Brain pericyte (primary cell): ENCODE data around the gene ELAC1.
A peak's percentile ranks its signal among the peaks of the same experiment; 100 is the strongest.

Experiments used
- DNase-seq: peaks from one replicate; pipeline ENCODE4 v3.0.0-alpha.2; 2012; ENCODE audit warnings: low read depth, low spot score

Gene ELAC1

DNA sequence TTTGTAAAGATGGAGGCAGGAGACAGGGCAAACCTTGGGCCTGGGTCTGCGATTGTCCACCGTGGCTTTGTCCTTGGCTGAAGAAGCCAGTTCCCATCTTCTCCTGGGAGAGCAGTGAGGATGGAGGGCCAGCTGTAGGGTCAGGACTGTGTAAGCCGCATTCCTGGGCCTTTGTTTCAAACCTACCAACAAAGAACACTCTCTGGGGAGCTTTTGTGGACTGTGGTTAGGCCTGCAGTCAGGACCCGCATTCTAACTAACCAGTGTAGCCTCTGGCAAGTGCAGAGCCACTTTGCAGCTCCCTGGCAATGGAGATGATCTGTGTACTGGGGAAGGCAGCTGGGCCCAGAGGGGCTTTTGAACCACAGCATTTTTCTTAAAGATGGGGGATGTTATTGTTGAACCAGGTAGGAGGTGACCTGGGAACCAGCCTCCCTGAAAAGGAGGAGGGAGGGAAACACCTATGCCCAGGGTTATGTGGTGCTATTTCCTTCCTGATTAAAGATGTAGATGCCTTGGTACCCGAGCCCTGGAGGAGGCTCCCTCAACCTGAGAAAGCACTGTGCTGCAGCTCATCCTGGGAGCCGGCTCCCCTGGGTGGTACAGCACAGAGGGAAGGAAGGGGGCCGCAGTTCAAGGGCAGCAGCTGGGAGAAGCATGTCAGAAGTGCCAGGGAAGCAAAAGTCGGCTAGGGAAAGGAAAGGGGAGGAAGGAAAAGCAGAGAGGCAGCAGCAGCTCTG is 49.5 kb downstream of the ELAC1 start:
- no peak for DNase-seq

- no peak for DNase-seq
These were observed 52.7 kb downstream of the ELAC1 start for GRCh38 chr18:51020536-51020935.

GRCh38 chr18:51021226-51021965 is 53.6 kb downstream of the ELAC1 start:
- DNase-seq: no peak

DNA sequence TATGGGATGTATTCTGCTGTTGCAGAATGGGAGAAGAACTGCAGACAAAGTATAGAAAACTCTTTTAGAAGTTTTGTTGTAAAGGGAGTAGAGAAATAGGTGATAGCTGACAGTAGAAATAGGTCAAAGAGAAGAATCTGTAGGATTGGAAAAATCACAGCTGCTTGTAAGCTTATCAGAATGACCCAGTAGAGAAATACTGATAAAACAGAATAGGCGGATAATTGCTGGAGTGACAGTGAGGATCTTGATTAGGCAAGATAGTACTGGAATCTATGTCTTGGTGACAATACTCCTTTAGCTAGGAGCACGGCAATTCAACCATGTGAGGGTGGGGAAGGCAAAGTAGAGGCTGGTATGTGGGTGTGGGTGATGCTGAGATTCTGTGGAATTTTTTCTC is 57.7 kb downstream of the ELAC1 start:
- no peak for DNase-seq

DNA sequence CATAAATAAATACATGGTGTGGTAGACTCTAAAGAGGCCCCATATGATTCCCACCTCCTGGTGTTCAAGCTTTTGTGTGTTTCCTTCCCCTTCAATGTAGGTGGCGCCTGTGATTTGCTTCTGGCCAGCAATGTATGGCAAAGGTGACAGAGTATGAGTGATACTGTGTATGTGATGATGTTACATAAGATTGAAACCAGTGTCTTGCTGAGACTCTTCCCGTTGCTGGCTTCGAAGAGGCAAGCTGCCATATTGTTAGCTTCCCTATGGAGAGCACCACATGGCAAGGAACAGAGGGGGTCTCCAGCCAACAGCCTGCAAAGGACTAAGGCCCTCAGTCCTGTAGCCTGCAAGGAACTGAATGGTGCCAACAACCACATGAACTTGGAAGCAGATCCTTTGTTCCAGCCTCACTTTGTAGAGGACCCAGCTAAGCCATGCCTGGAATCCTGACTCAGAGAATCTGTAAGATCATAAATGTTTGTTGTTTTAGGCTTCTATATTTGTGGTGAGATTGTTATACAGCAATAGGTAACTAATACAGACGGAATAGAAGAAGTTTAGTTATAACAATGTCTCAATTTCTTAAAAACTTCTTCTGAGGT is 60.5 kb downstream of the ELAC1 start:
- DNase-seq: no peak

GRCh38 chr18:51029378-51029693 is 61.5 kb downstream of the ELAC1 start:
- peak; percentile 13 for DNase-seq

DNA sequence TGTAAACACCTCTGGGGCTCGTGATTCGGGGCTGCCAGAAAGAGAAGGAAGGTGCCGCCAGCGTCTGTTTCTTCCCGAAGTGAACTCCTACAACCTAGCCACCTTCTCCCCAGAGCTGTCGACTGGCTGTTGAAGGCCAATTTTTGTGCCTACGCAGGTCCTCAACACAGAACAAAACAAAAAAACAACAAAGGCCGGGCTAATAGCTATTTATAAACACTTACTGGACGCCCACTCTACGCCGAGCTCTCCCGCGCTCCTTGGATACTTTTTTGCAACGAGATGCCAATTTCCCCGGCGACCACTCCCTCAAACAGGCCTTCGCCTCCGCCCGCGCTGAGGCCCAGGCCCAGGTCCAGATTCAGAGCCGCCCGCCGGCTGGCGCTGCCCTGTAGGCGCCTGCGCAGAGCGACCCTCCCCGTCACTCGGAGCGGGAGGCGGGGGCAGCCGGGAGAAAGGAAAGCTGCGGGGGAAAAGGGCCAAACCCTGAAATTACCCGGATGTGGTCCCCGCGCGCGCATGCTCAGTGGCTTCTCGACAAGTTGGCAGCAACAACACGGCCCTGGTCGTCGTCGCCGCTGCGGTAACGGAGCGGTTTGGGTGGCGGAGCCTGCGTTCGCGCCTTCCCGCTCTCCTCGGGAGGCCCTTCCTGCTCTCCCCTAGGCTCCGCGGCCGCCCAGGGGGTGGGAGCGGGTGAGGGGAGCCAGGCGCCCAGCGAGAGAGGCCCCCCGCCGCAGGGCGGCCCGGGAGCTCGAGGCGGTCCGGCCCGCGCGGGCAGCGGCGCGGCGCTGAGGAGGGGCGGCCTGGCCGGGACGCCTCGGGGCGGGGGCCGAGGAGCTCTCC is 62.1 kb downstream of the ELAC1 start, which contains the start of gene SMAD4:
Gene SMAD4 (plus strand): TSS at position 520 of the 843 bp plus-strand sequence. CDS start 16,834 bp downstream, outside the sequence.
- peak; percentile 86 for DNase-seq

- no peak for DNase-seq
These were observed 62.9 kb downstream of the ELAC1 start for GRCh38 chr18:51030537-51031258.

- no peak for DNase-seq
These were observed 64.4 kb downstream of the ELAC1 start for GRCh38 chr18:51032193-51032592.

- no peak for DNase-seq
These were observed 69.4 kb downstream of the ELAC1 start for GRCh38 chr18:51037230-51037629.
